B cell (primary cell): ENCODE results near the gene FAXDC2.

Experiments
- EZH2 ChIP-seq: IDR thresholded peaks from 2 replicates; pipeline ENCODE4 v1.6.1; 2012; ENCODE audit warnings: borderline replicate concordance, low read depth, mild to moderate bottlenecking, moderate library complexity, low read length; ENCODE audit not compliant: insufficient read depth, poor library complexity, severe bottlenecking
- TF ChIP-seq, protein P1 (sequence below): fragments of 200-600 bp; IDR thresholded peaks from one replicate; pipeline ENCODE4 v1.8.0; 2022; ENCODE audit warnings: antibody characterized with exemption, mild to moderate bottlenecking

DNA sequence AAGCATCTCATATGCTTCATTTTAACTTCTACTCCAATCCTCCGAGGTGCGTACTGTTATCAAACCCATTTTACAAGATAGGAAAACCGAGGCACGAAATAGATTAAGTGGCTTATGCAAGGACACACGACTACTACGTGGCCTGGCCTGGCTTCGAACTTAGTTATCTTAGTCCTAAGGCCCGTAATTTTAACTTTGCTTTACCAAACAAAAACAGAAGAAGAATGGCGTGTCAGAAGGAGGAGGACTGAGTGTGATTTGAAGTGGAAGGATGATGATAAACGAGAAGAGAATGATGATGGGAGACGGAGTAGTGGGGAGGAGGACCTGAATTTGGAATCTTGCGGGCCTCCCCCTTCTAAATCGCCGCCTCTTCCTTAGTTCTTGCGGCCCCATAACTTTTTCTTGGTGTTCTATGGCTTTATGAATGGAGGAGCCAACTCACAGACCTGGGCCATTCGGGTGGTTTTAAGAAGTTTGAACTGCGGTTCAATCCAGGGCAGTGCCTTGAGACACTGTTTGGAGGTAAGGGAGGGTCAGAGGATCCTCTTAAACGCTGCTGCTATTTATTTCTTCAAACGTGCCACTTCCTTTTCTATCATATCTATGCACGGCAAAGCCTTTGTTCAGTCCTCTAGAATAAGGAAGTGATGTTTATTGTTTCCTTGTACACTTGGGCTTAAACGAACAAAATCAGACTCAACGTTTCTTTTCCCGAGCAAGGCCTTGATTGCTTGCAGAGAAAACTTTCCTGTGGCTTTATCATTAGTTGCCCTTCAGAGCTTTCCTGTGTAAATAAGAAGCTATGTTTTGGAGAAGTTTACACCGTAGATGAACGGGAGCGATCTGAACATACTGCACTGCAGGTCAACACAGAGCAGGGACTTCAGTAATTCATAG is 8.8 kb upstream of the FAXDC2 start:
- TF ChIP-seq, protein P1, sequence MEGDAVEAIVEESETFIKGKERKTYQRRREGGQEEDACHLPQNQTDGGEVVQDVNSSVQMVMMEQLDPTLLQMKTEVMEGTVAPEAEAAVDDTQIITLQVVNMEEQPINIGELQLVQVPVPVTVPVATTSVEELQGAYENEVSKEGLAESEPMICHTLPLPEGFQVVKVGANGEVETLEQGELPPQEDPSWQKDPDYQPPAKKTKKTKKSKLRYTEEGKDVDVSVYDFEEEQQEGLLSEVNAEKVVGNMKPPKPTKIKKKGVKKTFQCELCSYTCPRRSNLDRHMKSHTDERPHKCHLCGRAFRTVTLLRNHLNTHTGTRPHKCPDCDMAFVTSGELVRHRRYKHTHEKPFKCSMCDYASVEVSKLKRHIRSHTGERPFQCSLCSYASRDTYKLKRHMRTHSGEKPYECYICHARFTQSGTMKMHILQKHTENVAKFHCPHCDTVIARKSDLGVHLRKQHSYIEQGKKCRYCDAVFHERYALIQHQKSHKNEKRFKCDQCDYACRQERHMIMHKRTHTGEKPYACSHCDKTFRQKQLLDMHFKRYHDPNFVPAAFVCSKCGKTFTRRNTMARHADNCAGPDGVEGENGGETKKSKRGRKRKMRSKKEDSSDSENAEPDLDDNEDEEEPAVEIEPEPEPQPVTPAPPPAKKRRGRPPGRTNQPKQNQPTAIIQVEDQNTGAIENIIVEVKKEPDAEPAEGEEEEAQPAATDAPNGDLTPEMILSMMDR, result no peak
- TF ChIP-seq EZH2, result no peak
